Measurements from ENCODE around the gene KSR2.
"Not testable (repeated sequence)": the region's sequence is repeated elsewhere in the genome, so short reads cannot be mapped to it uniquely, and the experiment has no call there.

The KSR2 gene

GRCh38 chr12:117640511-117640910, 328.3 kb downstream of the KSR2 start:
- Histone ChIP-seq H2AK5ac (ENCODE audit: low read length, severe bottlenecking) (peak overlapping the region; percentile 27), H2BK12ac (ENCODE audit: low read length in 2 of 2) (no peak overlapping the region), H3K18ac (ENCODE audit: low read depth in 1 of 2, low read length in 2 of 2) (no peak overlapping the region), H3K14ac (ENCODE audit: low read length in 2 of 2) (no peak overlapping the region), H3K4me1 (ENCODE audit: control insufficient read depth, insufficient read depth, low read depth, low read length) (peaks cover 2% of the 10 kb centered on the region), H3K27ac (ENCODE audit: low read length, poor library complexity, severe bottlenecking) (no peak overlapping the region), H2AFZ (ENCODE audit: low read depth, low read length) (no peak overlapping the region), H4K8ac (ENCODE audit: low read length) (no peak overlapping the region), H3K36me3 (ENCODE audit: control insufficient read depth in 1 of 2, insufficient read depth in 2 of 2, low read depth in 1 of 2, low read length in 2 of 2) (no peaks in the 10 kb centered on the region), H3K23ac (ENCODE audit: low read length in 2 of 2) (no peak overlapping the region), H3K4ac (ENCODE audit: low read depth in 1 of 2, low read length in 2 of 2) (no peak overlapping the region), H2BK15ac (ENCODE audit: low read depth, poor library complexity, severe bottlenecking) (no peak overlapping the region), H3K4me2 (ENCODE audit: low read length, poor library complexity, severe bottlenecking) (no peak overlapping the region), H3K9me3 (ENCODE audit: control insufficient read depth, low read length) (peaks cover 10% of the 10 kb centered on the region), H2BK5ac (ENCODE audit: low read depth, low read length, poor library complexity, severe bottlenecking) (no peak overlapping the region), H4K91ac (ENCODE audit: low read length) (no peak overlapping the region), H3K4me3 (ENCODE audit: insufficient read depth in 1 of 2, low read depth in 1 of 2, low read length in 2 of 2) (no peak overlapping the region), H3K27me3 (ENCODE audit: control insufficient read depth in 1 of 2, insufficient read depth in 1 of 2, low read length in 2 of 2) (peaks cover 0 to 20% of the 10 kb centered on the region in 2 experiments), H3K9ac (ENCODE audit: low read length) (no peak overlapping the region), H3K79me1 (replicated peaks; ENCODE audit: low read length, poor library complexity, severe bottlenecking) (no peaks in the 10 kb centered on the region), H2BK120ac (ENCODE audit: low read depth, low read length) (no peak overlapping the region)
- no peak for DNase-seq
- 87% methylated on average over 6 of the region's 6 CpGs for WGBS

- H2BK12ac ChIP-seq (ENCODE audit: low read length in 2 of 2): no peak overlapping the region
- no peak overlapping the region for H3K4me2 ChIP-seq (ENCODE audit: low read length, poor library complexity, severe bottlenecking)
- H4K8ac ChIP-seq (ENCODE audit: low read length): no peak overlapping the region
- no peak overlapping the region for H2BK5ac ChIP-seq (ENCODE audit: low read depth, low read length, poor library complexity, severe bottlenecking)
- H3K36me3 ChIP-seq (ENCODE audit: control insufficient read depth in 1 of 2, insufficient read depth in 2 of 2, low read depth in 1 of 2, low read length in 2 of 2): no peaks in the 10 kb centered on the region
- no peak overlapping the region for H3K14ac ChIP-seq (ENCODE audit: low read length in 2 of 2)
- DNase-seq: no peak
- H4K91ac ChIP-seq (ENCODE audit: low read length): no peak overlapping the region
- no peak overlapping the region for H2BK15ac ChIP-seq (ENCODE audit: low read depth, poor library complexity, severe bottlenecking)
- WGBS: 79% methylated on average over 2 of the region's 2 CpGs
- H3K9ac ChIP-seq (ENCODE audit: low read length): no peak overlapping the region
- no peak overlapping the region for H2AFZ ChIP-seq (ENCODE audit: low read depth, low read length)
- no peak overlapping the region for H3K23ac ChIP-seq (ENCODE audit: low read length in 2 of 2)
- no peak overlapping the region for H3K27ac ChIP-seq (ENCODE audit: low read length, poor library complexity, severe bottlenecking)
- no peak overlapping the region for H3K4ac ChIP-seq (ENCODE audit: low read depth in 1 of 2, low read length in 2 of 2)
- no peak overlapping the region for H2AK5ac ChIP-seq (ENCODE audit: low read length, severe bottlenecking)
- no peak overlapping the region for H3K4me3 ChIP-seq (ENCODE audit: insufficient read depth in 1 of 2, low read depth in 1 of 2, low read length in 2 of 2)
- peaks cover under 1% of the 10 kb centered on the region for H3K4me1 ChIP-seq (ENCODE audit: control insufficient read depth, insufficient read depth, low read depth, low read length)
- H3K18ac ChIP-seq (ENCODE audit: low read depth in 1 of 2, low read length in 2 of 2): no peak overlapping the region
- H3K27me3 ChIP-seq (ENCODE audit: control insufficient read depth in 1 of 2, insufficient read depth in 1 of 2, low read length in 2 of 2): peaks cover 0 to 15% of the 10 kb centered on the region in 2 experiments
- H3K9me3 ChIP-seq (ENCODE audit: control insufficient read depth, low read length): peaks cover 7% of the 10 kb centered on the region
- no peaks in the 10 kb centered on the region for H3K79me1 ChIP-seq (replicated peaks; ENCODE audit: low read length, poor library complexity, severe bottlenecking)
- no peak overlapping the region for H2BK120ac ChIP-seq (ENCODE audit: low read depth, low read length)
These were observed 339.3 kb downstream of the KSR2 start for GRCh38 chr12:117629454-117629853.

- DNase-seq; H2BK120ac ChIP-seq (ENCODE audit: low read depth, low read length); H3K4me1 ChIP-seq (ENCODE audit: control insufficient read depth, insufficient read depth, low read depth, low read length); H3K4me2 ChIP-seq (ENCODE audit: low read length, poor library complexity, severe bottlenecking); H2AK5ac ChIP-seq (ENCODE audit: low read length, severe bottlenecking); H2BK12ac ChIP-seq (ENCODE audit: low read length in 2 of 2); H3K27ac ChIP-seq (ENCODE audit: low read length, poor library complexity, severe bottlenecking); H3K4ac ChIP-seq (ENCODE audit: low read depth in 1 of 2, low read length in 2 of 2); H4K91ac ChIP-seq (ENCODE audit: low read length); H3K79me1 ChIP-seq (replicated peaks; ENCODE audit: low read length, poor library complexity, severe bottlenecking); H2BK15ac ChIP-seq (ENCODE audit: low read depth, poor library complexity, severe bottlenecking); H3K36me3 ChIP-seq (ENCODE audit: control insufficient read depth in 1 of 2, insufficient read depth in 2 of 2, low read depth in 1 of 2, low read length in 2 of 2); H3K18ac ChIP-seq (ENCODE audit: low read depth in 1 of 2, low read length in 2 of 2); H3K9me3 ChIP-seq (ENCODE audit: control insufficient read depth, low read length); H2AFZ ChIP-seq (ENCODE audit: low read depth, low read length); H2BK5ac ChIP-seq (ENCODE audit: low read depth, low read length, poor library complexity, severe bottlenecking); H3K4me3 ChIP-seq (ENCODE audit: insufficient read depth in 1 of 2, low read depth in 1 of 2, low read length in 2 of 2); H3K9ac ChIP-seq (ENCODE audit: low read length); H4K8ac ChIP-seq (ENCODE audit: low read length); H3K14ac ChIP-seq (ENCODE audit: low read length in 2 of 2); H3K23ac ChIP-seq (ENCODE audit: low read length in 2 of 2): not testable (repeated sequence)
- H3K27me3 ChIP-seq (ENCODE audit: control insufficient read depth in 1 of 2, insufficient read depth in 1 of 2, low read length in 2 of 2): peaks cover 0 to 12% of the 10 kb centered on the region in 2 experiments
- WGBS: 54% methylated on average over 7 of the region's 7 CpGs
These were observed 340.1 kb downstream of the KSR2 start for GRCh38 chr12:117628711-117629110.

GRCh38 chr12:117622741-117623140, 346.0 kb downstream of the KSR2 start:
- no peak overlapping the region for H3K27ac ChIP-seq (ENCODE audit: low read length, poor library complexity, severe bottlenecking)
- no peak overlapping the region for H3K4me2 ChIP-seq (ENCODE audit: low read length, poor library complexity, severe bottlenecking)
- H2BK5ac ChIP-seq (ENCODE audit: low read depth, low read length, poor library complexity, severe bottlenecking): no peak overlapping the region
- no peaks in the 10 kb centered on the region for H3K27me3 ChIP-seq (ENCODE audit: control insufficient read depth in 1 of 2, insufficient read depth in 1 of 2, low read length in 2 of 2)
- no peak for DNase-seq
- H3K14ac ChIP-seq (ENCODE audit: low read length in 2 of 2): no peak overlapping the region
- H2BK12ac ChIP-seq (ENCODE audit: low read length in 2 of 2): no peak overlapping the region
- no peak overlapping the region for H2AFZ ChIP-seq (ENCODE audit: low read depth, low read length)
- H3K9ac ChIP-seq (ENCODE audit: low read length): no peak overlapping the region
- no peak overlapping the region for H3K18ac ChIP-seq (ENCODE audit: low read depth in 1 of 2, low read length in 2 of 2)
- H2AK5ac ChIP-seq (ENCODE audit: low read length, severe bottlenecking): no peak overlapping the region
- no peak overlapping the region for H3K4me3 ChIP-seq (ENCODE audit: insufficient read depth in 1 of 2, low read depth in 1 of 2, low read length in 2 of 2)
- no peak overlapping the region for H4K8ac ChIP-seq (ENCODE audit: low read length)
- no peaks in the 10 kb centered on the region for H3K9me3 ChIP-seq (ENCODE audit: control insufficient read depth, low read length)
- H4K91ac ChIP-seq (ENCODE audit: low read length): no peak overlapping the region
- H3K4ac ChIP-seq (ENCODE audit: low read depth in 1 of 2, low read length in 2 of 2): no peak overlapping the region
- H3K4me1 ChIP-seq (ENCODE audit: control insufficient read depth, insufficient read depth, low read depth, low read length): no peaks in the 10 kb centered on the region
- H3K79me1 ChIP-seq (replicated peaks; ENCODE audit: low read length, poor library complexity, severe bottlenecking): no peaks in the 10 kb centered on the region
- no peak overlapping the region for H3K23ac ChIP-seq (ENCODE audit: low read length in 2 of 2)
- H2BK120ac ChIP-seq (ENCODE audit: low read depth, low read length): no peak overlapping the region
- 80% methylated on average over 1 of the region's 1 CpG for WGBS
- no peaks in the 10 kb centered on the region for H3K36me3 ChIP-seq (ENCODE audit: control insufficient read depth in 1 of 2, insufficient read depth in 2 of 2, low read depth in 1 of 2, low read length in 2 of 2)
- H2BK15ac ChIP-seq (ENCODE audit: low read depth, poor library complexity, severe bottlenecking): no peak overlapping the region

All from mesenchymal stem cell (in vitro differentiated cells and primary cell).